ENCODE data around the gene BSCL2. TPM values are rescaled to one million over a fixed set of nuclear protein-coding genes. Genes with fewer than 3 reads are reported as not detected.
"Not testable (repeated sequence)": the region's sequence is repeated elsewhere in the genome, so short reads cannot be mapped to it uniquely, and the experiment has no call there.

Gene BSCL2
- 10 to 100 TPM; 32.9 to 39.1 TPM for total RNA-seq

- CTCF ChIA-PET = interaction anchor here (1.0 to 3.4 kb wide), 3 partner anchors 13 to 317 kb away, joined by 3 to 20 read pairs (median 3); no protein-coding TSS in a partner anchor
Measured at GRCh38 chr11:62707277-62707861, at the start of gene BSCL2, which contains the start of gene GNG3. Gene BSCL2 (minus strand): TSS chr11:62707424. CDS start chr11:62707195, 229 bp downstream. Gene GNG3 (plus strand): TSS chr11:62707676. CDS start chr11:62708296, 620 bp downstream.

GRCh38 chr11:62755086-62755615 is 47.9 kb upstream of the BSCL2 start:
- POLR2A ChIA-PET = interaction anchor here (0.7 to 1.7 kb wide), 2 partner anchors 26 to 77 kb away, joined by 5 to 8 read pairs; partner anchors contain the start of gene TEX54
- CTCF ChIA-PET = interaction anchor here (0.6 to 1.3 kb wide), 3 partner anchors 29 to 371 kb away, joined by 3 read pairs; no protein-coding TSS in a partner anchor

More at GRCh38 chr11:62707277-62707861, at the start of gene BSCL2, which contains the start of gene GNG3:
- POLR2A ChIA-PET = interaction anchor here (1.2 kb wide), 1 partner anchor 116 kb away, joined by 4 read pairs; the partner anchor contains the start of gene TUT1

- CTCF ChIA-PET = interaction anchor here (0.5 to 3.0 kb wide), 7 partner anchors 27 to 152 kb away, joined by 3 to 13 read pairs (median 3); partner anchors contain the start of gene HNRNPUL2
- POLR2A ChIA-PET = interaction anchor here (0.6 to 2.1 kb wide), 20 partner anchors 8 to 162 kb away, joined by 3 to 18 read pairs (median 6); partner anchors contain the start of genes C11orf98, CSKMT, HNRNPUL2 and LBHD1
Measured at GRCh38 chr11:62753736-62754603, 46.7 kb upstream of the BSCL2 start, which contains the start of gene ZBTB3. Gene ZBTB3 (minus strand): TSS chr11:62754160. CDS start chr11:62753664, 496 bp downstream.

GRCh38 chr11:62752994-62753735 is 45.9 kb upstream of the BSCL2 start:
- ChIA-PET CTCF (interaction anchor here (0.9 to 3.0 kb wide), 5 partner anchors 26 to 153 kb away, joined by 3 to 13 read pairs (median 3); partner anchors contain the start of gene HNRNPUL2), POLR2A (interaction anchor here (0.6 to 2.1 kb wide), 15 partner anchors 9 to 162 kb away, joined by 3 to 18 read pairs (median 6); partner anchors contain the start of genes C11orf98, CSKMT, HNRNPUL2 and LBHD1)

GRCh38 chr11:62752177-62752785 is 45.1 kb upstream of the BSCL2 start:
- POLR2A ChIA-PET = interaction anchor here (0.5 to 0.7 kb wide), 2 partner anchors 64 to 196 kb away, joined by 3 to 9 read pairs; no protein-coding TSS in a partner anchor
- CTCF ChIA-PET = interaction anchor here (1.6 to 3.0 kb wide), 2 partner anchors 10 to 34 kb away, joined by 4 to 13 read pairs; partner anchors contain the start of gene POLR2G

GRCh38 chr11:62749931-62750330 is 42.7 kb upstream of the BSCL2 start:
- POLR2A ChIA-PET = not testable (repeated sequence)
- CTCF ChIA-PET = interaction anchor here (1.1 kb wide), 1 partner anchor 17 kb away, joined by 3 read pairs; no protein-coding TSS in a partner anchor

- ChIA-PET CTCF (interaction anchor here (0.6 to 1.0 kb wide), 3 partner anchors 23 to 193 kb away, joined by 3 to 4 read pairs (median 3); partner anchors contain the start of gene TAF6L), POLR2A (no interaction called here)
Measured at GRCh38 chr11:62747475-62748160, 40.4 kb upstream of the BSCL2 start.

- CTCF ChIA-PET = no interaction called here
- POLR2A ChIA-PET = interaction anchor here (0.5 kb wide), 1 partner anchor 95 kb away, joined by 9 read pairs; the partner anchor contains the start of gene STX5
Measured at GRCh38 chr11:62737196-62737595, 30.0 kb upstream of the BSCL2 start.

GRCh38 chr11:62732830-62733229 is 25.6 kb upstream of the BSCL2 start:
- POLR2A ChIA-PET = no interaction called here
- CTCF ChIA-PET = interaction anchor here (0.8 to 1.0 kb wide), 2 partner anchors 17 to 137 kb away, joined by 3 to 4 read pairs; no protein-coding TSS in a partner anchor

GRCh38 chr11:62730076-62730475 is 22.9 kb upstream of the BSCL2 start:
- CTCF ChIA-PET = interaction anchor here (0.6 to 0.9 kb wide), 4 partner anchors 21 to 748 kb away, joined by 3 to 4 read pairs (median 3); no protein-coding TSS in a partner anchor
- POLR2A ChIA-PET = interaction anchor here (1.2 to 1.4 kb wide), 2 partner anchors 56 to 111 kb away, joined by 3 to 4 read pairs; no protein-coding TSS in a partner anchor

- POLR2A ChIA-PET = interaction anchor here (0.7 to 2.9 kb wide), 8 partner anchors 58 to 995 kb away, joined by 3 to 26 read pairs (median 8); partner anchors contain the start of genes C11orf98, CSKMT, STX5 and TEX54
- CTCF ChIA-PET = interaction anchor here (0.8 to 2.1 kb wide), 5 partner anchors 11 to 58 kb away, joined by 3 to 11 read pairs (median 4); partner anchors contain the start of gene TAF6L
Measured at GRCh38 chr11:62728171-62728988, 21.2 kb upstream of the BSCL2 start, which contains the start of gene TTC9C. Gene TTC9C (plus strand): TSS chr11:62728486. CDS start chr11:62728849, 363 bp downstream.

- ChIA-PET CTCF (interaction anchor here (1.2 to 2.1 kb wide), 3 partner anchors 18 to 58 kb away, joined by 4 to 11 read pairs (median 6); partner anchors contain the start of gene TAF6L), POLR2A (interaction anchor here (0.6 to 2.9 kb wide), 17 partner anchors 17 to 995 kb away, joined by 3 to 26 read pairs (median 5); partner anchors contain the start of genes C11orf98, CSKMT, EEF1G and LBHD1)
Measured at GRCh38 chr11:62727872-62728170, 20.6 kb upstream of the BSCL2 start.

- POLR2A ChIA-PET = interaction anchor here (0.5 to 2.9 kb wide), 19 partner anchors 8 to 994 kb away, joined by 3 to 26 read pairs (median 5); partner anchors contain the start of genes C11orf98, CSKMT, EEF1G and LBHD1
- CTCF ChIA-PET = interaction anchor here (0.6 to 2.1 kb wide), 5 partner anchors 18 to 59 kb away, joined by 3 to 11 read pairs (median 4); partner anchors contain the start of genes TAF6L and ZBTB3
Measured at GRCh38 chr11:62727165-62727871, 20.1 kb upstream of the BSCL2 start, which contains the start of gene HNRNPUL2. Gene HNRNPUL2 (minus strand): TSS chr11:62727457. CDS start chr11:62727156, 301 bp downstream.

GRCh38 chr11:62726915-62727164 is 19.6 kb upstream of the BSCL2 start:
- POLR2A ChIA-PET = interaction anchor here (0.5 to 2.9 kb wide), 14 partner anchors 9 to 153 kb away, joined by 3 to 26 read pairs (median 5); partner anchors contain the start of genes C11orf98, CSKMT, EEF1G and LBHD1
- CTCF ChIA-PET = interaction anchor here (0.6 to 2.1 kb wide), 5 partner anchors 17 to 59 kb away, joined by 3 to 11 read pairs (median 4); partner anchors contain the start of genes TAF6L and ZBTB3

All from activated CD8-positive, alpha-beta memory T cell treated with anti-CD3 and anti-CD28 coated beads for 36 hours (primary cell).